Measurements from ENCODE around the gene CAPZB. TPM values are rescaled to one million over a fixed set of nuclear protein-coding genes. Genes with fewer than 3 reads are reported as not detected.

Gene CAPZB
- total RNA-seq, 1 donor from 2014 or later = 189 TPM

DNA sequence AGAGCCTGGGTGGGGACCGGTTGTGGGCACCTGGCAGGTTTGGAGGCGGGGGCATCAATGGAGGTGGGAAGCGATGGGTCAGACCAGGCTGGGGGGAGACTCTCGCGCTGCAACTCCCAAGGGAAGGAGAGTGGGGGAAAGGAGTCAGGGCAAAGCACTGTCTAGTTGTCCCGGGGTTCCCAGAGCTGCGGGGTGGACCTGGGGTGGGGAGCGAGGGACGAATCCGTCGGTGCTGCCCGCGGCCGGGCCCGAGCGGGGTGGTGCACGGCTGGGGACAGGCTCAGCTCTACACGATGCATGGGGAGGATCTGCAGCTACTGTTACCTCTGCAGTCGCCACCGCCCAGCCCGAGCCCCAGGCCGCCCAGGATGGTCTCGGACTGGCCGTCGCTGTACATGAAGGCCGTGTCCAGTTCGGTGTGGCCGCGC lies 173.8 kb downstream of the CAPZB start:
- TF ChIP-seq, protein P1, sequence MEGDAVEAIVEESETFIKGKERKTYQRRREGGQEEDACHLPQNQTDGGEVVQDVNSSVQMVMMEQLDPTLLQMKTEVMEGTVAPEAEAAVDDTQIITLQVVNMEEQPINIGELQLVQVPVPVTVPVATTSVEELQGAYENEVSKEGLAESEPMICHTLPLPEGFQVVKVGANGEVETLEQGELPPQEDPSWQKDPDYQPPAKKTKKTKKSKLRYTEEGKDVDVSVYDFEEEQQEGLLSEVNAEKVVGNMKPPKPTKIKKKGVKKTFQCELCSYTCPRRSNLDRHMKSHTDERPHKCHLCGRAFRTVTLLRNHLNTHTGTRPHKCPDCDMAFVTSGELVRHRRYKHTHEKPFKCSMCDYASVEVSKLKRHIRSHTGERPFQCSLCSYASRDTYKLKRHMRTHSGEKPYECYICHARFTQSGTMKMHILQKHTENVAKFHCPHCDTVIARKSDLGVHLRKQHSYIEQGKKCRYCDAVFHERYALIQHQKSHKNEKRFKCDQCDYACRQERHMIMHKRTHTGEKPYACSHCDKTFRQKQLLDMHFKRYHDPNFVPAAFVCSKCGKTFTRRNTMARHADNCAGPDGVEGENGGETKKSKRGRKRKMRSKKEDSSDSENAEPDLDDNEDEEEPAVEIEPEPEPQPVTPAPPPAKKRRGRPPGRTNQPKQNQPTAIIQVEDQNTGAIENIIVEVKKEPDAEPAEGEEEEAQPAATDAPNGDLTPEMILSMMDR (IDR thresholded peaks at IDR 0.05; ENCODE audit: unreplicated experiment) = no peak
- H3K27ac Mint-ChIP-seq = peak overlapping the region; percentile 79
- H3K27me3 Mint-ChIP-seq = no peaks in the 10 kb centered on the region
- peak overlapping the region; percentile 88 for H3K4me3 Mint-ChIP-seq (ENCODE audit: low read depth)
- peaks cover 15% of the 10 kb centered on the region for H3K4me1 Mint-ChIP-seq (ENCODE audit: low read depth)
- DNase-seq (ENCODE audit: low spot score, unreplicated experiment) = no peak
- H3K9me3 Mint-ChIP-seq (ENCODE audit: low read depth) = no peaks in the 10 kb centered on the region
- H3K36me3 Mint-ChIP-seq (ENCODE audit: insufficient read depth) = peaks cover 12% of the 10 kb centered on the region

DNA sequence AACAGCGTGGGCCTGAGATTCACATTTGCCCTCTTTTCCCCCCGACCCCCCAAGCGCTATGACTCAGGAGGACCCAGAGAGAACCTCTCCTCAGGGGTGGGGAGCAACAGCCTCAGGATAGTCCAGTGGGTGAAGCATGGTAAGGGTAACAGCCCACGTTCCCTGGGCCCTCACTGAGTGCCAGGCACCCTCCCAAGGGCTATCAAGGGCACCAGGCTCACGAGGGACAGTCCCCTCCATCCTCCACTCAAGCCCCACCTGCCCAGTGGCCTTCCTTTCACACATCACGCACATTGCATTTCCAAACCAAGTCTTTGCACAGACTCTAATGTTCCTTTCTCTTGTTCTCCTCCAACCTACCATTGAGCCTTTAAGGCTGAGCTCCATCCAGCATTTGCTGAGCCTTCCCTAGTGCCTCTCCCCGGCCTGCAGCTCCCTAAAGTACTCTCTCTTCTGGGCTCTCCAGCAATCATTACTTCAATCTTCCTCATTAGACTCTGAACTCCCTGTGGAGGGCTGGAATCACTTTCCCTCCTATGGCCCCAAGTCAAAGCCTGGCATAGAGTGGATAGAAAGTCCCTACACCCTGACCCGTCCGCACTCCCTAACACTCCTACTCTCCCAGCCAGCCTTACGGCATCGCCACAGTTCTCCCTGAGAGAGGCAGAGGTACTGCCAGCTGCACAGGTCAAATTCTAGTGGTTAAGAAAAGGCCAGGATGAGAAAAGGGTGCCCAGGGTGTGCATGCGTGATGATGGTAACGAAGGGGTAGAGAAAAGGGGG lies 174.4 kb downstream of the CAPZB start:
- Mint-ChIP-seq H3K27ac (peak overlapping the region; percentile 79), H3K9me3 (ENCODE audit: low read depth) (no peaks in the 10 kb centered on the region), H3K27me3 (no peaks in the 10 kb centered on the region), H3K4me1 (ENCODE audit: low read depth) (peaks cover 15% of the 10 kb centered on the region), H3K36me3 (ENCODE audit: insufficient read depth) (peaks cover 12% of the 10 kb centered on the region), H3K4me3 (ENCODE audit: low read depth) (peak overlapping the region; percentile 88)
- TF ChIP-seq, protein P1 (IDR thresholded peaks at IDR 0.05; ENCODE audit: unreplicated experiment) = no peak
- no peak for DNase-seq (ENCODE audit: low spot score, unreplicated experiment)

DNA sequence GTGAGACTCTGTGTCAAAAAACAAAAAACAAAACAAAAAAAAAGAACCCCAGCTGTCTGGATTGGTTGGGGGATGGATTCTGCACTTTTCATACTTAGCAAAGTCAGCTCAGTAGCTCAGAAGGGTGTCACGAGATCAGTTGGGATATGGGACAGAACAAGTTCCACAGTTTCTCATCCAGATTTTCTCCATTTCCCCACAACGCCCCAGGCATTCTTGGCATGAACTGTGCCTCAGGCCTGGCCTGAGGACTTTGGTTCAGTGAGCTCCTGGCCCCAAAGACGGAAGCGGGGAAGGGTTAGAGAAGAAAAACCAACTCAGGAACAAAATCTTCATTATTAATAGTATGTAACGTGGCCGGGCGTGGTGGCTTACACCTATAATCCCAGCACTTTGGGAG lies 175.3 kb downstream of the CAPZB start:
- Mint-ChIP-seq H3K27ac (no peak overlapping the region), H3K27me3 (no peaks in the 10 kb centered on the region), H3K4me1 (ENCODE audit: low read depth) (peaks cover 15% of the 10 kb centered on the region), H3K36me3 (ENCODE audit: insufficient read depth) (peaks cover 17% of the 10 kb centered on the region), H3K4me3 (ENCODE audit: low read depth) (peak overlapping the region; percentile 47), H3K9me3 (ENCODE audit: low read depth) (no peaks in the 10 kb centered on the region)
- TF ChIP-seq, protein P1 (IDR thresholded peaks at IDR 0.05; ENCODE audit: unreplicated experiment) = no peak
- DNase-seq (ENCODE audit: low spot score, unreplicated experiment) = no peak

DNA sequence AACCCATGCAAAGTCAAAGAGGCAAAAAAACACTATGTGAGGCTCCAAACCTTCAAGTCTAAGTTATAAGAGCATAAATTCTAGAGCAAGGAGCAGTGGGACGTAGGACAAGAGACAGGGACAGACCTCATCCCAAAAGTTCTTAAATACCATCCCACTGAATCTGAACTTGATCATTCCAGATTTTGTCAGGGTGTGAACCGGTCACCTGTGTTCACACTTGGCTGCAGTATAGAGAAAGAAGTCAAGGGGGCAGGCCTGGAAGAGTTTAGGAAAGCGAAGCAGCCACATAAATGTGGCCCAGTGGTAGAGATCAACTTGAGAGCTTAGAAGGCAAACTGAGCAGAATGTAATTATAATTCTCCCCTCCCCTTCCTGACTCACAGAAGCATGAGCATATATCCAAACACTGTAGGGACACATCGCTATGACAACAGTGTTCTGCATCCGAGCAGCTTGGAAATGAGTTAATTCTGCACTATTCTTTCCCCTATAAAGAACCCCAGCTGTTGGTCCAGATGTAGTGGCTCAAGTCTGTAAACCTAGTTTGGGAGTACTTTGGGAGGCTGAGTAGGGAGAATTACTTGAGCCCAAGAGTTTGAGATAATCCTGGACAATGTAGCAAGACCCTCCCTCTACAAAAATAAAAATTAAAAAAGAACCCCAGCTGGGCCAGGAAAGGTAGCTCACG lies 176.1 kb downstream of the CAPZB start:
- Mint-ChIP-seq H3K36me3 (ENCODE audit: insufficient read depth) (peaks cover 22% of the 10 kb centered on the region), H3K4me3 (ENCODE audit: low read depth) (no peak overlapping the region), H3K27me3 (no peaks in the 10 kb centered on the region), H3K27ac (no peak overlapping the region), H3K4me1 (ENCODE audit: low read depth) (peaks cover 15% of the 10 kb centered on the region), H3K9me3 (ENCODE audit: low read depth) (no peaks in the 10 kb centered on the region)
- TF ChIP-seq, protein P1 (IDR thresholded peaks at IDR 0.05; ENCODE audit: unreplicated experiment) = no peak
- DNase-seq (ENCODE audit: low spot score, unreplicated experiment) = no peak

DNA sequence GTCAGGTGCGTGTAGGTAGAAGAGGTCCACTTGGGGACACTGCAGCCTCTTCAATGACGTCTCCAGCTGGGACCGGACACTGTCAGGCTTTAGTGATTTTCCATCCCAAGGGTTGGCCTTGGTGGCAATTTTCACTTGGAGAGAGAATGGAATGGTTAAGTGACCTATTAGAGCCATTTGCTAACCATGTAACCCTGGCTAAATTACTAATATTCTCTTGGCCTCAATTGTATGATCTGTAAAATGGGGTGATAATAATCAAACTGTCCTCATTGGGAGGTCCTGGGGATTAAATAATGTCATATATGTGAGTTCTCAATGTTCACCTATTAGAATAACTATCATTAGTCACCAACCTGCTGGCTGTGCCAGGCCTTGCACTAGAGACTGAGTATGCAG lies 176.8 kb downstream of the CAPZB start:
- TF ChIP-seq, protein P1 (IDR thresholded peaks at IDR 0.05; ENCODE audit: unreplicated experiment) = no peak
- peaks cover 25% of the 10 kb centered on the region for H3K36me3 Mint-ChIP-seq (ENCODE audit: insufficient read depth)
- no peaks in the 10 kb centered on the region for H3K27me3 Mint-ChIP-seq
- H3K4me1 Mint-ChIP-seq (ENCODE audit: low read depth) = peaks cover 14% of the 10 kb centered on the region
- no peak for DNase-seq (ENCODE audit: low spot score, unreplicated experiment)
- no peak overlapping the region for H3K4me3 Mint-ChIP-seq (ENCODE audit: low read depth)
- H3K27ac Mint-ChIP-seq = no peak overlapping the region
- H3K9me3 Mint-ChIP-seq (ENCODE audit: low read depth) = no peaks in the 10 kb centered on the region

All from progenitor cell of endocrine pancreas (in vitro differentiated cells).